HG03159 (cell line): ENCODE results near the gene BCAN.
"Not testable (repeated sequence)": the region's sequence is repeated elsewhere in the genome, so short reads cannot be mapped to it uniquely, and the experiment has no call there.

Experiments used
- ATAC-seq: cut with Tn5 transposase; IDR thresholded peaks from one replicate; pipeline ENCODE4 v1.9.1; 2021; ENCODE audit warnings: mild to moderate bottlenecking, moderate library complexity; ENCODE audit not compliant: unreplicated experiment

The BCAN gene

DNA sequence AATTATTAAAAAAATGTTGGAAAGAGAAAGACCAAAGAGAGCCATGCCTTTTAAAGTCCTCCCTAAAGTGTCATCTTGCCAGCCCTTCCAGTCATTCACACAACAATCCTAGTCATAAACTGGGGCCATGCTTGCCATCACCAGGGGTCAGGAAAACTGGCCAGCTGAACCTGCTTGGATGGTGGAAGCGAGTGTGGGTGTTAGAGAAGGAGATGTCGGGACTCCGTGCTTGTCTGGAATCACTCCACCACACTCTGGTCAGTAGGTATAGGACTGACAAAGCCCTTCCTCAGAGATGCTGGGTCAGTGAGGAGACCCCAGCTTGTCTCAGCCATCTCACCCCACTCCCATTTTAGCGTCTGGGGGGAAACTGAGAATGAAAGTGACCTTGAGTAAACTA is 26.0 kb upstream of the BCAN start:
- no peak for ATAC-seq

DNA sequence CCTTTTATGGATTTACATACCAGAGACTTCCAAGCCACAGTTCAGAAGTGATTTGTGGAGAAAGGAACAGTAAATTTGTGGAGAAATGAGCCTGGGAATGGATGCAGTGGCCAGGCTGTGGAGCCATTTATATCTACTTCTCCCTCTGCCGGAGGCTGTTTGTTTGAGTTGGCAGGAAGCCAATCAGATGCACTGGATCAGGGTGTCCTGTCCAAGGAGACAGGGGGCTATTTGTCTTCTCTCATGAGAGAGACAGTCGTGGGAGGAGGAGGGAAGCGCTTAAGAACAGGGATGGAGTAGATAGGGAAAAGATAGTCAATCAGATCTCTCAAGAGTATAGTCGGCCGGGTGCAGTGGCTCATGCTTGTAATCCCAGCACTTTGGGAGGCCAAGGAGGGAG is 25.5 kb upstream of the BCAN start:
- ATAC-seq = no peak

DNA sequence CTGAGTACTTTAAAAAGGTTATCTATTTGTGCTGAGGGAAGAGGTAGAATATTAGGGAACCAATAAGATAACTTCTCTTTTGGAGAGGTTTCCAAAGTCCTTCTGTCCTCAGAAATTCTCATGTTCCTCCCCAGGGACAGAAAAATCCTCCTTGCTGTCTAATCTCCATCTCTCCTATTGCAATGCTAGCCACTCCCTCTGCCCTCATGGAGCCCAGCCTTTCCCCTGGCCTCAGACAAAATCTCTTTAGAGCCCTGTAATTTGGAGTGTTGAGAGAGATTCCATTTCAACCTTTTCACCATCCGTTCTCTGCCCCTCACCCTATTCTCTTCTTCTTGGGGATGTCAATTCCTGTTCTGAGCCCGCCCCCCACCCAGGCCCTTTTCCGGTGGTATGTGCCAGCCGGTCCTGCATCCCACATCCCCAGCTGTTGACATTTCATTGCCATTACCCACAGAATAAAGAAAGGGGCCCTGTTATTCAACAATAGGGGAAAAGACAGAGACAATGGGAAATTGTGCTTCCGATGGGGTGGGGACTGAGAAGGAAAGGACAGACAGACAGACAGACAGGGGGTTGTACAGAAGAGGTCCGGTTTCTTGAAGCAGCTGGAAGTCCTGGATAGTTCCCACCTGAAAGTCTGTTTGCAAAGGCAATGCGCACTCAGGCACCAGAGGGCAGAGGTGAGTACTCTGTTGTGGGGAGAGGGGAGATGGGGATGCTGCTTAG is 22.9 kb upstream of the BCAN start, which contains the start of gene HAPLN2:
Gene HAPLN2 (plus strand): TSS at position 563 of the 729 bp plus-strand sequence. CDS start 4,076 bp downstream, outside the sequence.
- ATAC-seq = no peak

DNA sequence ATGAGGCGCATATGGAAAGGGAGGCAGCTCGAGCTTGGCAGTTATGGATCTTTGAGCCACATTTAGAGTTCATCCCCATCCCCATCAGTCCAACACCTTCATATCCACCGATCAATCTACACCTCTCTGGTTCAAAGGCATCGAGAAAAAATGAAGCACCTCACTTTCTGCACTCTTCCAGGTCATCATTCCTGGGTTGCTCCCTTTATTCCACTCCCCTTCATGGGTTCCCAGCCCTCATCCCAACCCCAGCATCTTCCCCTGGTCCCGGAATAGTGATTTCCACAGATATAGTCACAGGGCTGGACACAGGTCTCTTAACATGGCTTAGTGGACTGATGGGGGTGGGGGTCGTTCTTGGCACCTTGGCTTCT is 22.3 kb upstream of the BCAN start:
- no peak for ATAC-seq

DNA sequence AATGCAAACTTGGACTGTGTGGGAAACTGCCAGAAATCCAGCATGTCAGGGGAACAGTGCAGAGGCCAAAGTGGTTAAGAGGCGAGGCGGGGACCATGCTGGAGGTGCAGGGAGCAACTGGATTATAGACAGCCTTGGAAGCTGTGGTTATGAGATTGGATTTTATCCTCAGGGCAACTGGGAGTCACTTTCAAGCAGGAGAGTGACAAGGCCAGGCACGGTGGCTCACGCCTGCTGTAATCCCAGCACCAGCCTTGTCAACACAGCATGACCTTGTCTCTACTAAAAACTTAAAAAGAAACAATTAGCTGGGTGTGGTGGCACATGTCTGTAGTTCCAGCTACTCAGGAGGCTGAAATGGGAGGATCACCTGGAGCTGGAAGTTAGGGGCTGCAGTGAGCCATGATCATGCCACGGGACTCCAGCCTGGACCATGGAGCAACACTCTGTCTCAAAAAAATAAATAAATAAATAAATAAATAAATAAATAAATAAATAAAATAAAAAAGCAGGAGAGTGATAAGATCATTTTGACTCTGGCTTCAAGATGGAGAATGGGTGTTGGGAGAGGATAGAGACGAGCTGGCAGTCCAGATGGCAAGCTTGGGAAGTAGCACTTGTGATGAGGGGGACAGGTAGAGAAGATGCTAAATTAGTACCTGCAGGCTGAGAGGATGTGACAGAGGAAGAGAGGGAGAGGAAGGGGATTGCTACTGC is 19.2 kb upstream of the BCAN start:
- ATAC-seq = no peak

DNA sequence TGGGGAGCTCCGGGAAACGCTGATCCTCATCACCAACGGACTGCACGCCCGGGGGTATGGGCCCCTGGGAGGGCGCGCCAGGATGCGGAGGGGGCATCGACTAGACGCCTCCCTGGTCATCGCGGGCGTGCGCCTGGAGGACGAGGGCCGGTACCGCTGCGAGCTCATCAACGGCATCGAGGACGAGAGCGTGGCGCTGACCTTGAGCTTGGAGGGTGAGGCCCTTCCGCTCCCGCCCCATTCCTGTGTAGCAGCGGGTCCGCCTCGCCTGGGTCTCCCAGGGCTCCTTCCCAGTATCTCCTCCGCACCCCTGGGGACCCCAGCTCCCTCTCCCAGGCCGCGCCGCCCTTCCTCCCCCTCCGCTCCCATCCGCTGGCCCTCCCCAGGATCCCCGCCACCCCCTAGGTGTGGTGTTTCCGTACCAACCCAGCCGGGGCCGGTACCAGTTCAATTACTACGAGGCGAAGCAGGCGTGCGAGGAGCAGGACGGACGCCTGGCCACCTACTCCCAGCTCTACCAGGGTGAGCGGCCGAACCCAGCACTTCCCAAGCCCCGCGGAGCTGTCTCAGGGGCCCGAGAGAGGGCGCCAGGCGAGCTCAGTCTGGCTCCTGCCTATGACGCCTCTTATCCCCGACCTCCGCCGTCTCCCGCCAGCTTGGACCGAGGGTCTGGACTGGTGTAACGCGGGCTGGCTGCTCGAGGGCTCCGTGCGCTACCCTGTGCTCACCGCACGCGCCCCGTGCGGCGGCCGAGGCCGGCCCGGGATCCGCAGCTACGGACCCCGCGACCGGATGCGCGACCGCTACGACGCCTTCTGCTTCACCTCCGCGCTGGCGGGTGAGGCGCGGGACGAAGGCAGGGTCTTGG is 17.7 kb upstream of the BCAN start:
- ATAC-seq = no peak

DNA sequence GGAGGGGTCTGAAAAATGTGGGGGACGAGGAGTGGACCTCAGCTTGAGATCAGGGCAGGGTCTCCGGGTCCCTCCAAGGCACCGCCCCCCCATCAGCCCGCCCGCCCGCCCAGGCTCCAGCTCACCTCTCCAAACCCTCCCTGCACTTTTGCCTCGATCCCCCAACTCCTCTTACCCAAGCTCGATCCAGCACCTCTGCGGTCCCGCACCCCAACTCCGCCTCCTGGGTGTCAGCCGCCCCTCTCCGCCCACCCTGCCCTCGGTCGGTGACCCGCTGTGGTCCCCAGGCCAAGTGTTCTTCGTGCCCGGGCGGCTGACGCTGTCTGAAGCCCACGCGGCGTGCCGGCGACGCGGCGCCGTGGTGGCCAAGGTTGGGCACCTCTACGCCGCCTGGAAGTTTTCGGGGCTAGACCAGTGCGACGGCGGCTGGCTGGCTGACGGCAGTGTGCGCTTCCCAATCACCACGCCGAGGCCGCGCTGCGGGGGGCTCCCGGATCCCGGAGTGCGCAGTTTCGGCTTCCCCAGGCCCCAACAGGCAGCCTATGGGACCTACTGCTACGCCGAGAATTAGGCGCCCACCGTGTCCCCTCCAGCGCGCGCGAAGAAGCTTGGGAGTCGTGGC is 17.0 kb upstream of the BCAN start:
- ATAC-seq = no peak

DNA sequence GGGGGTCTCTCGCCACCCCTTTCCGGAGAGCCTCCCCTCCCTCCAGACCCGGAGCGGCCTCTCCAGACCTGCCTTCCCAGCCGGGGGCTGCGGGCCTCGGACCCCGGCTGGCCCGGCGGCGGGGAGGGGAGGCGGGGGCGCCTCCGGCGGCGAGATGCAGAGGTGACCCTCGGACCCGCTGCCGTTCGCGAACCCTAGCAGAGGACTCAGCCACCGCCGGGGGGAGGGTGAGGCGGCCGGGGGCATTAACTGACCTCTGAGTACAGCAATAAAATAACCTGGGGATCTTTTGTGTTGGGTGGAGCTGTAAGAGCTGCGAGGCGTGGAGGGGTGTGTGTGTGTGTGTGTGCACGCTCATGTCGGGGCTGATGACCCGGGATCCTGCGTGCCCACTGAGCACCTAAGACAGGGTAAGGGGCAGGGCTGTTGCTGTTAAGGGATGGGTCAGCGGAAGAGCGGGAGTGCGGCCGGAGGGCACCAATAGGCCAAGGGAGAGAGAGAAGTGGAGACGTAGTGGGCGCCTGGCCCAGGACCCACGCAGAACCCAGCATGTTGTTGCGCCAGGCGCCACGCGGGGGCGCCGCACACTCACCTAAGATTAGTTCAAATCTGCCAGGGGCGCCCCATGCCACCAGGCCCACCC is 16.4 kb upstream of the BCAN start:
- ATAC-seq = no peak

DNA sequence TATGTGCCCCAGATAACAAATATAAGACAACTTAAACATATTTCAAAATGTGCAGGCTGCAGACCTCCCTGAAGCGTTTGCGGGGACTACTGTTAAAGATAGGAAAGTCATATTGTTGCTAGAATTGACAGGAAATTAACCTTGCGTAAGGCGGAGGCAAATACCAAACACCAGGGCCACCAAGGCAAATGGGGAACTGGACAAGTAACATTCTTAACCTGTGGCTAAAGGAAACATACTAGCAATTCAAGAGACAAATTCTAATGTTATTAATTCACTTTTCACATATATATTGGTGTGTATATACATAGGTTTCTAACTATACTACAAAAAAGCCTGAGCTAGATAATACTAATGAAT is 15.9 kb upstream of the BCAN start:
- ATAC-seq = no peak

DNA sequence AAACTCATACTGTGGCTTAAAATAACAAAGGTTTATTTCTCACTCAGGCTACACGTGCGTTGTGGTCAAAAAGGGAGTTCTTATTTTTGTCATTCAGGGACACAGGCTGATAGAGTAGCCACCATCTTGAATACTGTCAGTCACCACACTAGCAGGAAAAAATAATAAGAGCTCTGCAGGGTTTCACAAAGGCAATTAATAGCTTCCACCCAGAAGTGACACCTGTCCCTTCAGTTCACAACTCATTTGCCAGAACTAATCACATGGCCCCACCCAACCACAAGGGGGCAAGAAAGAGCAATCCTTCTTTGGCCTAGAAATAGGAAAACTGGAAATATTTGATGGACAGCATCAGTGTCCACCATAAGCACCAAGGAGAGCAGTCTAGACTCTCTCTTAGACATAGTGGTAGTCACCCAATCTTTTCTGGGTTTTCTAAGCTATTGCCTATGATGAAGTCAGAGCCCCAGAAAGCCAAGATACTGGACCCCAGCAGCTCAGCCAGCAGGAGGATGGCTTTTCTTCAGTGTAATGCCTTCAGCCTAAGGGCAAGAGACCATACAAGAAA is 14.5 kb upstream of the BCAN start:
- ATAC-seq = no peak

DNA sequence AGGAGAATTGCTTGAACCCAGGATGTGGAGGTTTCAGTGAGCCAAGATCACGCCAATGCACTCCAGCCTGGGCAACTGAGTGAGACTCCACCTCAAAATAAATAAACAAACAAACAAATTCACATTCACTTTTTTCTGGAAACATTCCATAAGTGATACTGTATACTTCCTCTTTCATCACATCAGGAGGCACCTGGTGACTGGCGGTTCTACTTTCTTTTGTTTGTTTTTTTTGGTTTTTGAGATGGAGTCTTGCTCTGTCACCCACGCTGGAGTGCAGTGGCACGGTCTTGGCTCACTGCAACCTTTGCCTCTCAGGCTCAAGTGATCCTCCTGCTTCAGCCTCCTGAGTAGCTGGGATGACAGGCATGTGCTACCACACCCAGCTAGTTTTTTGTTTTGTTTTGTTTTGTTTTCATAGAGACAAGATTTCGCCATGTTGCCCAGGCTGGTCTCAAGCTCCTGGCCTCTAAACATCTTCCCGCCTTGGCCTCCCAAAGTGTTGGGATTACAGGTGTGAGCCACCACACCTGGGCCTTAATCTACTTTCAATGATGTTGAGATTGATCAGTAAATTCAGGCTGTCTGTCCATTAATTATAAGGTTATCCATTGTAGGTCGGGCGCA is 12.0 kb upstream of the BCAN start:
- no peak for ATAC-seq

DNA sequence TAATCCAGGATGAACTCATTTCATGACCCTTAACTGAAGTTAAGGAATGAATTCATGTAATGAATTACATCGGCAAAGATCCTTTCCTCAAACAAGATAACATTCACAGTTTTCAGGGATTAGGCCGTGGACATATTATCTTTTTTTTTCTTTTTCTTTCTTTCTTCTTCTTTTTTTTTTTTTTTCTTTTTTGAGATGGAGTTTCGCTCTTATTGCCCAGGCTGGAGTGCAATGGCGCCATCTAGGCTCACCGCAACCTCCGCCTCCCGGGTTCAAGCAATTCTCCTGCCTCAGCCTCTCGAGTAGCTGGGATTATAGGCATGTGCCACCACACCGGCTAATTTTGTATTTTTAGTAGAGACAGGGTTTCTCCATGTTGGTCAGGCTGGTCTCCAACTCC is 10.8 kb upstream of the BCAN start:
- not testable (repeated sequence) for ATAC-seq

DNA sequence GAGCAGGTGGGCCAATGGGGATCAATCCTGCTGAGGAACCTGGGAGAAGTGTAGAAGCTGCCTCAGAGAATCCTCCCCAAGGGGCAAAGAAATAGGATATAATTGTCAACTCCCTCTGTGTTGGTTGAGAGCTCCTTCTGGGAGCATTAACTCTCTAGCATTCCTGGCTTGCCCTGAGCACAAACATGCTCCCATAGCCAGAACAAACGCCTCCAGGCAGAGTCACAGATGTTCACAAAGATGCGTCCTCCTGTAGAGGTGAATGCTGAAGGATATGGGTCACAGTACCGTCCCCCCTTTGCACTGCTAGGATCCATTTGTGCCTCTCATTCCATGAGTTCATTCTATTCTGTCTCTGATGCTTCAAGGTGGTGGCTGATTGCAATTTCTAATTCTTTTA is 9.6 kb upstream of the BCAN start:
- no peak for ATAC-seq

DNA sequence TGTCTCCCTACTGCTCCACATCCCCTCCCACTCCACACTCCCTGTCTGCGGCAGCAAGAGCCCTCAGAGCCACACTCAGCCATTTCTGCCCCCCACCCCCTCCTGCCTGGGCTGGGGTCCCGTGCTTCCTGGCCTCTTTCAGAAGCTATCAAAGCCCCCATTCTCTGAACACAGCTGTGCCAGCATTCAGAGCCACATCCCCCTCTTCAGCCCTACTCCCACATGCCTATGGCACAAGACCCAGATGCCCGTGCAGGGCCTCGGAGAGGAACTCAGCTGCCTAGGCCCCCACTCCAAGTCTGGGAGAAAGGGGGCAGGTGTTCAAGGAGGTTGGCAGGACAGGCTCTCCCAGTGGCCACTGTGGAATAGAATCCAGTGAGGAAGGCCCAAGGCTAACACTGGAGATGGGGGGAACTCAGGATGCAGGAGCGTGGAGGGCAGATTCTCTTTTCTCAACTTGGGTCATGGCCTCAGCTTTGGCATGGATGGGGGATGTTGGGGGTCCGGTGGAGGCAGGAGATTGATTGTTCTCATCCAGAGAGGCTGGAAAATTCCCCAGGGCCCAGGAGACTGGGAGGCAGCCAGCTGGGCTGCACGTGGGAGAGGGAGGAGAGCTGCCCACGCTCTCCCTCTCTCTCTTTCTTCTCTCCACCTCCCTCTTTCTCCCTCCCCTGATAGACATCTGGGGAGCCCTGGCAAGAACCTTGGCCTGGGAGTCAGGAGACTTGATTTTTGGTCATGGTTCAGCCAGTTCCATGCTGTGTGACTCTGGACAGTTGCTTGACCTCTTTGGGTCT is 3.5 kb upstream of the BCAN start:
- ATAC-seq = no peak

DNA sequence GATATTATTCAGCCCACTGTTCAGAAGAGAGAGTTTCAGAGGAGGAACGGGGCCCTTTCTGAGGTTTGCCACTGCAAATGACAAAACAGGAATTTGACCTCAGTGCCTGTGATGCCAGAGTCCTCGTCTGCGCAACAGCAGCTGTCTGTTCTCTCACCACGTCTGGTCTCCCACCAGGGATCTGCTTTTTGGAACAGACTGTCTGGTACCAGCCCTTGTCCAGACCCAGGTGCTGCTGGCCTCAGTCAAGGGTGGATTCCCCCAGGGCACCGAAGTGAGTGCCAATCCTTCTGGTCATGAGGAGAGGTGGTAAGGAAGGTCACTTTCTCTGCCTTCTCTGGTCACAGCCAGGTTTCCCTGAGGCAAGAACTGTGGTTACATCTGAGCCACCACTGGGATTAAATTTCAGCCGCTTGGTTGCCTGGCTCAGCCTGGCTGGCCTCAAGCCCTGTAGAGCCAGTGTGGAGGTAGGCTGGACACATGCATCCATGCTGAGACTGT is 2.3 kb upstream of the BCAN start:
- no peak for ATAC-seq

DNA sequence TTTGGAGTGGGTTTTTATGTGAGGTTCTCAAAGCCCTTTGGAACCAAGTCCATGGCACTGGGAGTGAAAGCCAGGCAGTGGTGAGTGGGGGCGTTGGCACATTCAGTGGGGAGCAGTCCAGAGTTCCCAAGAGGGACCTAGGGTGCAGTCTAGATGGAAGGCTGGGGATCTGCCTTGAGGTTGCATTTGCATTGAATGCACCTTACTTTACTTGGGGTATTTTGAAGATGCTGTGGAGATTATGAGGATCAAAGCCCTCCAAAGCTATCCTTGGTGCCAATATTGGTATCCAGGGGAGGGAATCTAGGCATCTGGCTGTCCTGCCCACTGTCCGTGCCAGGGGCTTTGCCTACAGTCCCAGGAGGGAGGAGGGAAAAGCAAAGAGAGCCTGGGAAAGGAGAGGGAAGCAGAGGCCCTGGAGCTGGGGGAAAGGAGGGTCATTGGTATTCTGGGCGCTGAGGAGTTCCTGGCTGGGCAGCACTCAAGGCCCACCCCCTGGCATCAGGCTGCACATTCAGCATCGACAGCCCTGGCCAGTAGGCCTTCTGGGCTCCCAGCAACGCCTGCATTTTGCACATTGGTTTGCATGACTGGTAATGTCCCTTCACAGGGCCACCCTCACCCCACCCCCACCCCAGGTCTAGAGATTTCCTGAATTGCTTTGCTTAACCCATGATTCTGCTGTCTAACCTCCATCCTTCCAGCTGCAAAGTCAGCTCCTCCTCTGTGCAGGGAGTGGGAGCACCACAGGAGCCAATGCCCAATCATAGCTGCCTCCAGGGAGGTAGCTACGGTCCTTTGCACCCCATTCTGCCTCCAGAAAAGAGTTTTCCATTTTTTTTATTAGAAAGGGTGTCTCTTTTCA is 843 bp upstream of the BCAN start:
- ATAC-seq = no peak

DNA sequence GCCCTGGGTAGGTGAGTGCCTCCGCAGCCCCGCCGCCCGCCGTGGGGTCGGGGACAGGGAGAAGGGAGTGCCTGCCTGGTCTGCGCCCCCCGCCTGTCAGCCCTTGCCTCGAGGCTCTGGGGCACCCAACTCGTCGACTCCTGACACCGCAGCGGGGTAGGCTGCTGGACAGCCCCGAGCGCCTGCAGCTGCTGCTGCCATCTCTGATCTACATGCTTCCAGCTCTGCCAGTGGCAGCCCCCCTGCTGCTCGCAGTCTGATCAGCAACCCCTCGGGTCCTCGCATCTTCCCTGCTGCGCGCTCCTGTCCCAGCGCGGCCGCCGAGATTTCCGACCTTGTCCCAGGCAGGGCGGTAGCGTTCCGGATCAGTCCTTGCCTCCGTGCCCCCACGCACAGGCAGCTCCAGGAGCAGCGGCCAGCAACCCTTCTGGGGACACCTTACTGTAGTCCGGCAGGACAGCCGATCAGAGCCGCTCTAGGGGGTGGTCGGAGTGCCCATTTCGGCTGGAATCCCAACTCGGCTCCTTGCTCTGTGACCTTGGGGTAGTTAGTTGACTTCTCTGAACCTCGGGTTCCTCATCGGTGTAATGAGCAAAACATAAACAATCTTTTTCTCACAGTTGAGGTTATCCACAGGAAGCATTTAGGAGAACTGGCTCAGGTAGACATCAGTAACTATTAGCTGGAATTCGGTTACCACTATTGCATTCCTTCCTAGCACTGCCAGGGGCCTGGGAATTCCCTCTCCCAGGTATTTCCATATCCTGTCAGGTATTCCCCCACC is 540 bp downstream of the BCAN start:
- no peak for ATAC-seq
